ENCODE data around the gene TUBGCP6.
"Not testable (repeated sequence)": the region's sequence is repeated elsewhere in the genome, so short reads cannot be mapped to it uniquely, and the experiment has no call there.

TUBGCP6 gene

GRCh38 chr22:50206599-50206998 is 38.2 kb downstream of the TUBGCP6 start:
- no peak overlapping the region for H3K4me3 ChIP-seq (ENCODE audit: low read depth, low read length)
- peak; percentile 63 for TF ChIP-seq CTCF (conservative IDR thresholded peaks at IDR 0.05; ENCODE audit: low read depth, low read length)
- peak; percentile 31 for DNase-seq (ENCODE audit: low read depth)

GRCh38 chr22:50205781-50206569 is 38.8 kb downstream of the TUBGCP6 start:
- no peak for TF ChIP-seq CTCF (conservative IDR thresholded peaks at IDR 0.05; ENCODE audit: low read depth, low read length)
- no peak for DNase-seq (ENCODE audit: low read depth)
- H3K4me3 ChIP-seq (ENCODE audit: low read depth, low read length): no peak overlapping the region

- H3K4me3 ChIP-seq (ENCODE audit: low read depth, low read length); DNase-seq (ENCODE audit: low read depth): not testable (repeated sequence)
Observed at GRCh38 chr22:50204998-50205397, 39.8 kb downstream of the TUBGCP6 start.

- no peak for TF ChIP-seq CTCF (conservative IDR thresholded peaks at IDR 0.05; ENCODE audit: low read depth, low read length)
- H3K4me3 ChIP-seq (ENCODE audit: low read depth, low read length): no peak overlapping the region
- DNase-seq (ENCODE audit: low read depth): no peak
Observed at GRCh38 chr22:50204571-50204970, 40.3 kb downstream of the TUBGCP6 start.

GRCh38 chr22:50203288-50203687 is 41.5 kb downstream of the TUBGCP6 start:
- no peak overlapping the region for H3K4me3 ChIP-seq (ENCODE audit: low read depth, low read length)
- no peak for TF ChIP-seq CTCF (conservative IDR thresholded peaks at IDR 0.05; ENCODE audit: low read depth, low read length)
- no peak for DNase-seq (ENCODE audit: low read depth)

- TF ChIP-seq CTCF (conservative IDR thresholded peaks at IDR 0.05; ENCODE audit: low read depth, low read length): no peak
- H3K4me3 ChIP-seq (ENCODE audit: low read depth, low read length): peak overlapping the region; percentile 77
- no peak for DNase-seq (ENCODE audit: low read depth)
Observed at GRCh38 chr22:50202130-50202666, 42.6 kb downstream of the TUBGCP6 start.

- H3K4me3 ChIP-seq (ENCODE audit: low read depth, low read length): peak overlapping the region; percentile 77
- no peak for DNase-seq (ENCODE audit: low read depth)
- TF ChIP-seq CTCF (conservative IDR thresholded peaks at IDR 0.05; ENCODE audit: low read depth, low read length): no peak
Observed at GRCh38 chr22:50201191-50202129, 43.4 kb downstream of the TUBGCP6 start.
